Stimulated activated CD4-positive, alpha-beta T cell treated with anti-CD3 and anti-CD28 coated beads, Interleukin-15, amount 100 ng/mL, for 24 hours (primary cell): Measurements from ENCODE around the gene SYT10.
A peak's percentile ranks its signal among the peaks of the same experiment; 100 is the strongest.
"Not testable (repeated sequence)": the region's sequence is repeated elsewhere in the genome, so short reads cannot be mapped to it uniquely, and the experiment has no call there.

ENCODE experiments used
- DNase-seq: peaks from one replicate; pipeline ENCODE4 v3.0.0-alpha.2; 2020

The SYT10 gene, protein sequence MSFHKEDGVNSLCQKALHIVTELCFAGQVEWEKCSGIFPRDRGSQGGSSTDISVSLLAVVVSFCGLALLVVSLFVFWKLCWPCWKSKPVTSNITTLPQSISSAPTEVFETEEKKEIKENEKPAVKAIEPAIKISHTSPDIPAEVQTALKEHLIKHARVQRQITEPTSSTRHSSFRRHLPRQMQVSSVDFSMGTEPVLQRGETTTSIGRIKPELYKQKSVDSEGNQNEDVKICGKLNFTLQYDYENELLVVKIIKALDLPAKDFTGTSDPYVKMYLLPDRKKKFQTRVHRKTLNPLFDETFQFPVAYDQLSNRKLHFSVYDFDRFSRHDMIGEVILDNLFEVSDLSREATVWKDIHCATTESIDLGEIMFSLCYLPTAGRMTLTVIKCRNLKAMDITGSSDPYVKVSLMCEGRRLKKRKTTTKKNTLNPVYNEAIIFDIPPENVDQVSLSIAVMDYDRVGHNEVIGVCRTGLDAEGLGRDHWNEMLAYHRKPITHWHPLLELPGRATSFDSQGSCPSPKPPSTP

GRCh38 chr12:33439587-33440011 is at the start of gene SYT10:
TSS of gene SYT10 (minus strand) at chr12:33439819. CDS start at chr12:33439522, 297 bp downstream.
- peak; percentile 6 for DNase-seq

DNA sequence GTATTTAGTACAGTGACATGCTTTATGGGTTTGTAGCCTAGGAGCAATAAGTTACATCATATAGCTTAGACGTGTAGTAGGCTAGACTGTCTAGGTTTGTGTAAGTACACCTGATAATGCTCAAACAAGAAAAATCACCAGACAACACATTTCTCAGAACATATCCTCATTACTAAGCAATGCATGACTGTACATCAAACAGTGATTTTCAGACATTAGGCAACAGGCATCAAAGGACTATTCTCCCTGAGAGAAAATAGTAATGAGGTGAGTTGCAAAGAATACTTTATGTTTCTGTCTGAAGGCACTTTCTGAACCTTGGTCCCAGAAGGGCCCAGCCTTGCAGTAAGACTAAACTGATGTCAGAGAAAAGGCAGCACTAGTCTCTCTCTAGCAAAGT is 48.4 kb upstream of the SYT10 start:
- no peak for DNase-seq

- DNase-seq = no peak
Measured at GRCh38 chr12:33486058-33486457, 46.4 kb upstream of the SYT10 start.

DNA sequence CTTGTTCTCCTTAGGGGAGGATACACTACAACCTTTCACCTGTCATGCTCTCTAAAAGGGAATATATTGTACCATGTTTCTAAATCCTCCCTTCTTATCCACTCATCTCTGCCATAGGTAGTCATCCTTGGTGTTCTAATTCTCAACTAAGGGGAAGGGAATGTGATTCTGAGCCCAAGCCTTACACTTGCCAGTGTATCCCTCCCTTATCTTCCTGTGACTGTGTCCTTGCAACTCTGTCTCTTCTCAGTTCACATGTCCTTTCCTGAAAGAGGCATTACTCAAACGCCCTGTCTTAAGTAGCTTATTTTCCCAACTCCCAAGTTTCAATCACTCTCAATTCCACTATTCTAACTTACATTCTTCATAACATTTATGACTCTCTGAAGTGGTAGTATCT is 44.5 kb upstream of the SYT10 start:
- DNase-seq = no peak

- DNase-seq = no peak
Measured at GRCh38 chr12:33480366-33480765, 40.7 kb upstream of the SYT10 start.

DNA sequence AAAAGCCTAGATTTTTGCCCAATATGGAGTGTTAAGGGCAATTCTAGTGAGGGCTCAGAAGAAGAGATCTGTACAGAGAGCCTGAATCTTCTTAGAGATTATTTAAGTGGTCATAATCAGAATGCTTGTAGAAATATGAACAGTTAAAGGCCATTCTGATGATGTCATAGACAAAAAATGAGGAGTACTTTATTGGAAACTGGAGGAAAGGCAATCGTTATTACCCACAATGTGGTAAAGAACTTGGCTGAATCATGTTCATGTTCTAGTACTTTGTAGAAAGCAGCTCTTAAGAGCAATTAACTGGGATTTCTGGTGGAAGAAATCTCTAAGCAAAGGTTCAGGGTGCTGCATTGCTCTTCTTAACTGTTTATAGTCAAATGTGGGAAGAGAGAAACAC is 36.4 kb upstream of the SYT10 start:
- no peak for DNase-seq

DNA sequence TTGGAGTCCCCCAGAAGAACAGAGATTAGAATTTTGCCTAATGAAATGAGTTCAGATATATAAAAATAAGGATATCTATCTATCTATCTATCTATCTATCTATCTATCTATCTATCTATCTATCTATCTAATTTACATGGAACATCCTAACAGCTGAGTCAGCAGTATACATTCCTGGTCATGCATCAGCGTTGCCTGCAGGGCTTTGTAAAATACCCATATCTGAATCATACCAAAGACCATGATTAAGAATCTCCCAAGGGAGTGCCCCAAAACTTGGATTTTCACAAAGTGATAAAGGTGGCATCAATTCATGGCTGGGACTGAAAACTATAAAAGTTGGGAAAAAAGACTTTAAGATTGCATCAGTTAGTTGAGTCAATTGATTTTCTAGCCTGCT is 32.7 kb upstream of the SYT10 start:
- DNase-seq = no peak

GRCh38 chr12:33455096-33455495 is 15.5 kb upstream of the SYT10 start:
- no peak for DNase-seq

- DNase-seq = no peak
Measured at GRCh38 chr12:33450480-33450879, 10.9 kb upstream of the SYT10 start.

DNA sequence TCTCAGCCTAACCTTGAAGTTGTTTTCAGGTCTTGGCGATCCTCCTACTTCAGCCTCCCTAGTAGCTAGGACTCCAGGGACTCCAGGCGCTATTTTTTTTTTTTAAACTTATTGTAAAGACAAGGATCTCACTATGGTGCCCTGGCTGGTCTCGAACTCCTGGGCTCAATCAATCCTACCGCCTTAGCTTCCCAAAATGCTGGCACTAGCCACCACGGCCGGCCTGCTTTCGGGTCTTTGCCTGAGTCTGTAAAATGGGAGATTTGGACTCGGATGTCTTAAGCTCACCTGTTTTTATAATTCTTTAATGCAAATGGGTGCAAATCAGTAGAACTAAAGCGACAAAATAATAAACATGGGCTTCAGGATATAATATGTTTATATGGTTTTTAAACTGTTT is 858 bp upstream of the SYT10 start:
- DNase-seq = no peak

GRCh38 chr12:33438851-33439586 is 600 bp downstream of the SYT10 start:
- DNase-seq = no peak

- no peak for DNase-seq
Measured at GRCh38 chr12:33438025-33438772, 1.4 kb downstream of the SYT10 start.

DNA sequence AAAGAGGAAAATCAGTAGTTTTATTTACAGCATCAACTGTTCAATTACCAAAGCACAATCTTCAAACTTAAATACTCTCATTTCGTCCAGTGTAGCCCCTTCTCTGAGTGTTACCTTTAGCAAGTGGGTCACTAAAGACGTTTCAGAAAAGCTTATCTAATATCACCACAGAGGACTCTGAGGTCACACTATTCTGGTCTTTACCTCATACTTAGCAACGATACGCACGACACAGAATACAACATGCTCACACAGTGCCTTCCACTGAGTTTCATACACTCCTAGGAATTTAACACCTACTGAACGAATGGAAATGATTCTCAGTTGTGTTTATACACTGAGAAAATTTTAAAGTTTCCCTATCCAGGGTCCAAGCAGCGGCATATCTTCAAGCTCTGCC is 2.0 kb downstream of the SYT10 start:
- DNase-seq = no peak

DNA sequence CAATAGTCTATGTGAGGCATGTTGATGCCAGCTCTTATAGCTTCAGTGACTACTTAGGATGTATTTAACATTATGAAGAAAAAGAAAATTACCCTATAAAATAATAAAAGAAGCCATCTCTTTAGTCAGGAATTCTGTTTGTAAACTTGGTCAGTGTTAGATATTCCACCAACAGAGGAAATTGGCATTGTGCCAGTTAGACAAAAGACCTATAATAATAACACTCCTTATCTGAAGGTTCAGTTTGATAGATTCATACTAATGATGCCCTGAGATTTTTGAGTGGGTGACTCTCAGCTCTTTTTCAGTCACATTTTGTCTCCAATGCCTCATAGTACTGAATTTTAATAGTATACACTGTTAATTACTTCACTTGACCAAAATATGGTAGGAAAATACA is 6.6 kb downstream of the SYT10 start:
- DNase-seq = no peak

DNA sequence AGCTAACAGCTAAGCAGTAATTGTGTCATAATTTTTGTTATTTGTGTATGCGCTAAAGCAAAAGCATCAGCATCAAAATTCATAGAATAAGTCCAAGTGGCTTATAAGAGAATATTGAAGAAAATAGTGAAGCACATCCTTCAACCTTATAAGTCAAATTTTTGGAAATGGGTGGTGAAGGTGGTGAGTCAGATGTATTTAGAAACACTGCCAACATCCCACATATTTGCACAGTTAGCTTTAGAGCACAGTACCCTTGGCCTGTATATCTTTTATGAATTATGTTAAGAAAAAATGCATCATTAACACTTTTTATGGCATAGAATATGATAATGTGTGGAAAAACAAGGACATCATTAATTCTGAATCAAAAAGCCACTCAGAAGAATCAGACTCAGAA is 8.0 kb downstream of the SYT10 start:
- no peak for DNase-seq

GRCh38 chr12:33429468-33429867 is 10.2 kb downstream of the SYT10 start:
- no peak for DNase-seq

DNA sequence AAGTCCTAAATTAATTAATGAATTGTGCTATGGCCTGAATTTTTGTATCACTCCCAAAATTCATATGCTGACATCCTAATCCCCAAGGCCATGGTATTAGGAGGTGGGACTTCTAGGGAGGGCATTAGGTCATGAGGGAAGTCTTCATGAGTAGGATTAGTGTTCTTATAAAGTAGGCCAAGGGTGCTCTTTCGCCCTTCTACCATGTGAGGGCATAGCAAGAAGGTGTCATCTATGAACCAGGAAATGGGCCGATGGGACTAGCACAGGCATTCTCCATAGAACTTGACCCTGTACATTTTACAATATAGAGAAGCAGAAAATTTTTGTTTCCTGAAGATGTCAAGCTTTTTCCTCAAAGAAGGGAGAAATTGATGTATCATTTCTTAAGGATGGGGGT is 12.5 kb downstream of the SYT10 start:
- no peak for DNase-seq

DNA sequence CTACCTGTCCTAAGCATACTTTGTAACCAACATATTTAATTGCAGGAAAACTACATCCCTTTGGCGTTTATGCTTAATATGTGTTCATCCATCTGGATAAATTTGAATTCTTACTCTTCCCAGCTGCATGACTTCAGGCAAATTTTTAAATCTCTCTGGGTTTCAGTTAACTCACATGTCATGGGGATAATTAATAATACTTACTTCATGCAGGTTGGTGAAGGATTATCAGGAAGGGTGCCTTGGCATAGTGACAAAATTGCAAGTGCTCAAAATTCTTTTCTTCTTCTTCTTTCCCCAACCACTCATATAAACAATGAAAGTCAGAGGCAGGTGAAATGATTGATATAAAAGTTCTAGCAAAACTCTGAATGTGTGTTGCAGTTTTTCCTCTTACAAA is 15.9 kb downstream of the SYT10 start:
- DNase-seq = no peak

DNA sequence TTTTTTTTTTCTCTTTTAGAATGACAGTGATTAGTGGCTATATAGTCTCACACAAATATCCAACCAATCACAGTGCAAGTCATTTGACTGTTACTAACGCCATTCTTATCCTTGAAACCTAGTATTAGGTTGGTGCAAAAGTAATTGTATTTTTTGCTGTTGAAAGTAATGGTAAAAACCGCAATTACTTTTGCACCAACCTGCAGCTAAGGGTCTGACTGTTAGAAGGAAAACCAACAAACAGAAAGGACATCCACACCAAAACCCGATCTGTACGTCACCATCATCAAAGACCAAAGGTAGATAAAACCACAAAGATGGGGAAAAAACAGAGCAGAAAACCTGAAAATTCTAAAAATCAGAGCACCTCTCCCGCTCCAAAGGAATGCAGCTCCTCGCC is 27.2 kb downstream of the SYT10 start:
- not testable (repeated sequence) for DNase-seq

DNA sequence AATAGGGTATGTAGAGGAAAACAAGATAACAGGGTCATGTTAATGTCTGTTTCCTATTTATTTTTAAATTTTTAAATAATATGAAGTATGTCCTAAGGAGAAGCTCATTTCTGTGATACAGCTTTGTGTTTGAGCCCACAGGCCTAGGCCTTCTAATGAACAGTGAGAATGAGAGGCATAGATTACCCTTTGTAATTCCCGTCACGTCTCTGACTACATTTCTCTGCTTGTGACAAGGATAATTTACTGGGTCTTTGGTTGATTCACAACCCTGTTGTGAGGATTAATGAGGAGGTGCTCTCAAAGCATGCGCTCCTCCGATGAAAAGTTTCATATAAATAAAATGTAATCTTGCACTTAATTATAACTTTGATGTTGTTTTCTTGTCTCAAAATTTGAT is 56.1 kb downstream of the SYT10 start:
- no peak for DNase-seq

- no peak for DNase-seq
Measured at GRCh38 chr12:33376153-33376552, 63.5 kb downstream of the SYT10 start.

DNA sequence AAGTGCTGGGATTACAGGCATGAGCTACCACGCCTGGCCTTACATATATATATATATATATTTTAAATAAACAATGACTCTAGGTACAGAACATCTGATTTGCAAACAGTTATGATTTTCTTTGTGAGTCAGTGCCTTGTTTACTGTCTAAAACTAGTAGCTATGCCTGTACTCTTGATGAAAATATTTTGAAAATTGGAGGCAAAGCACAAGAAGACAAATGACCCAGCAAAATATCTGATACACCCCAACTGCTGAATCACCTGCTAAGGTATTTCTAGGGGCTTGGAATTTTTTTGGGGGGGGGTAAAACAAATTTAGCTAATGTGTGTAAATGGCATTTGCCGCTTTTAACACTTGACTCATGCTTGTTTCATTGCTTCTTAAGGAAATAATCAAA is 69.3 kb downstream of the SYT10 start:
- DNase-seq = no peak

- DNase-seq = no peak
Measured at GRCh38 chr12:33357181-33357580, 82.4 kb downstream of the SYT10 start.
